Stimulated activated CD4-positive, alpha-beta T cell treated with anti-CD3 and anti-CD28 coated beads, Interleukin-12 subunit alpha, Interleukin-12 subunit beta, amount 100 ng/mL, for 24 hours (primary cell): Measurements from ENCODE around the gene FGF3.

ENCODE experiments used
- DNase-seq, 2 experiments: peaks; one replicate each; pipeline ENCODE4 v3.0.0-alpha.2; 2020; ENCODE audit warnings: low read depth in 2 of 2

The FGF3 gene

GRCh38 chr11:69825037-69825834 is 6.0 kb upstream of the FGF3 start:
- DNase-seq = no peak

- no peak for DNase-seq
Measured at GRCh38 chr11:69823641-69824265, 4.5 kb upstream of the FGF3 start.

GRCh38 chr11:69822676-69823494 is 3.7 kb upstream of the FGF3 start:
- no peak for DNase-seq

- no peak for DNase-seq
Measured at GRCh38 chr11:69821511-69822040, 2.4 kb upstream of the FGF3 start.

DNA sequence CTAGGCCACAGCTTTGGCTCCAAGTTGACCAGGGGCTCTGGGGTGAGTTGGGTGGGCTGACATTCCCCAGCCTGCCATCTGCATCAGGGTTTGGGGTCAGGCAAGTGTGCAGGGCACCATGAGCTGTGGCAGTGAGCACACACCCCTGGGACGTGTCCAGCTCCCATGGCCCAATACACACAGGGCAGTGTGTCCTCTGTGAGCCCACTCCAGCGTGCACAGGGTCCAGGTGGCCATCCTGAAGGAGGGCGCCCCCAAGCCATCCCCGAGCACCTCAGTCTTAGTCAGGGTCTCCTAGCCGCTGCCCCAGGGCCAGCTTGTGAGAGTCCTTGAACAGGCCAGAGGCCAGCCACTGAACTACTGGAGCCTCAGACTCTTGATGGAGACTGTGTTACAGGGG is 1.2 kb upstream of the FGF3 start:
- DNase-seq = no peak

DNA sequence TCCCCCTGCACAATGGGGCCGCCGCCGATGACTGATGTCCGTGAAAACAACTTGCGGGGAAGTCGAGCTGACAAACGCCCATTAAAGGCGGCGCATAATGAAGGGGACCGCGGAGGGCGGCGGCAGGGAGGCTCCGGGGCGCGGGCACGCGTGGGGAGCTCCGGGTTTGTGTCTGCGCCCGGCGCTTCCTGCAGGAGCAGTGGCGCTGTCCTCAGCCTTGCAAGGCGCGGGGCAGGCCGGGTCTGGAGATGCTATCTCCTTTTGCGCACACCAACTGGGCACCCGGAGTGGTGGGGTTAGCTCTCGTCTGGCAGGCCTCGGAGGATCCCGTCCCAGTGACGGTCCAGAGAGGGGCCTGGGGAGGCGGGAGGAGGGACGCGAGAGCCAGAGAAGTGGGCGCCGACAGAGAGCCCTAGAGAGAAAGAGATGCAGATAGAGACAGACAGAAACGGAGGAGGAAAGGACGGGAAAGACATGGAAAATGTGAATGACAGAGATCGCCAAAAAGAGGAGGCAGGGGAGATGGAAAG is 390 bp upstream of the FGF3 start:
- no peak for DNase-seq

DNA sequence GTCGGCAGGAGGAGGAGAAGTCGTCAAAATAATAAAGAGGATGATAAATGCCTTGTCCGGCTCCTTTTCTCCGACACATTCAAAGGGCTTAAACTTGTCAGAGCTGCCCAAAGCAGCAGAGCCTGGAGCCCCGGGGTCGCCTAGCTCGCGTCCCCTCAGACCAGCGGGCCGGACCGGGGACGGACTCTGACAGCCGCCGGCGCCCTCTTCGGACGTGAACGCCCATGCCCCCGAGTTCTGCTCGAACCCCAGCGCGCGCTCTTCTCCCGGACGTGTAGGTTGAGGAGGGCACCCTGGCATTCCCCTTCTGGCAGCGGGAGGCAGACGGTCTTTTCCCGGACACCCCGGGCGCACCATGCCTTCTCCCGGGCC is 999 bp downstream of the FGF3 start:
- DNase-seq = no peak

GRCh38 chr11:69817265-69818230 is 1.7 kb downstream of the FGF3 start:
- no peak for DNase-seq

DNA sequence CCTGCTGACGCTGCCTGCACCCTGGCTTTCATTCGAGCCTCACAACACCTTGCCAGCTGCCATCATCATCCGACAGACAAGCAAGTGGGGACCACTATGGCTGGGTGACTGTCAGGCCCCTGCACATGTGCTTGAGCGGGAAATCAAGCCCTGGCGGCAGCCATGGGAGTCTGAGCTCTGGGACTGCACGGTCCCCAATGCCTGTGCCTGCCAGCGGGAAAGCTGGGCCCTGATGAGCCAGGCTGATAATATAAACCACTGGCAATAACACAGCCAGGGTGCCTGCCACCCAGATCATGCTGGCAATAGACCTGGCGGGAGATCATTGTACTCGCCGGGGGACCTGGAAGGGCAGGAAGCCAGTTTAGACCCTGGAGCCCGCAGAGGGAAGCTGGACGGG is 2.5 kb downstream of the FGF3 start:
- DNase-seq = no peak

- no peak for DNase-seq
Measured at GRCh38 chr11:69815973-69816372, 3.2 kb downstream of the FGF3 start.

DNA sequence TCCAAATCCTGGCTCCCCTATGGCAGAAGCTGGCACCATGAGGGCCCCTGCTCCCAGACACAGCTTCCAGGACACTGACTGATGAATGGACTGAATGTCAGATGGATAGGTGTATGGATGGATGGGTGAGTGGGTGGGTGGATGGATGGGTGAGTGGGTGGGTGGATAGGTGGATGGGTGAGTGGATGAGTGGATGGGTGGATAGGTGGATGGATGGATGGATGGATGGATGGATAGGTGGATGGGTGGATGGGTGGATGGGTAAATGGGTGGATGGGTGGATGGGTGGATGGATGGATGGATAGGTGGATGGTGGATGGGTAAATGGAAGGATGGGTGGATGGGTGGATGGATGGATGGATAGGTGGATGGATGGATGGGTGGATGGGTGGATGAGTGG is 4.3 kb downstream of the FGF3 start:
- DNase-seq = no peak

- DNase-seq = no peak
Measured at GRCh38 chr11:69814411-69814810, 4.8 kb downstream of the FGF3 start.

DNA sequence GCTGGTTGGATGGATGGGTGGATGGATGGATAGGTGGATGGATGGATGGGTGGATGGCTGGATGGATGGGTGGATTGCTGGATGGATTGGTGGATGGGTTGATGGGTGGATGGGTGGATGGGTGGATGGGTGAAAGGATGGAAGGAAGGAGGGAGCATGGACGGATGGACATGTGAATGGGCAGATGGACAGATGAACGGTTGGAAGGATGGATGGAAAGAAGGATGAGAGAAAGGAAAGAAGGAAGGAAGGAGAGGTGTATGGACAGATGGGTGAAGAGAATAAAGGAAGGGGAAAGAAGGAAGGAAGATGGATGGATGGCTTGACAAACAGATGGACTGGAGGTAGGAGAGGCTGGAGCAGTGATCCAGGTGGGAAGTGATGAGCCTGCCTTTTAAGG is 5.4 kb downstream of the FGF3 start:
- no peak for DNase-seq

- no peak for DNase-seq
Measured at GRCh38 chr11:69812946-69813345, 6.3 kb downstream of the FGF3 start.

DNA sequence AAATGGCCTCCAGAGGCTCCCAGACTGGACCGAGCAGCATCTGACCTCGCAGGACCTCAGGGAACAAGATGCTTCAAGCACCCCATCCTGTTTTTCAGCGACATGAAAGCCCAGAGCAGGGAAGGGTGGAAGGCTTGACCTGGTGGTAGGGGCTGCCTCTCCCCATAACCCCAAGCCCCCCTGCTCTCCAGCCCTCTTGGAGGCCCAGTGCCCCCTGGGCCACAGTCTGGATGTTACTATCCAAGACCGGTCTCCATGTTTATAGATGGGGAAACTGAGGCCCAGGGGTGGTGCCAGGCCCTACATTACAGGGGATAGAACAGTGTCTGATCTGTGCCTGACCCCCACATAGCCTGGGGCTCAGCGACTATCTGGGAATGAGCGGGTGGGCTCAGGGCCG is 7.0 kb downstream of the FGF3 start:
- no peak for DNase-seq

DNA sequence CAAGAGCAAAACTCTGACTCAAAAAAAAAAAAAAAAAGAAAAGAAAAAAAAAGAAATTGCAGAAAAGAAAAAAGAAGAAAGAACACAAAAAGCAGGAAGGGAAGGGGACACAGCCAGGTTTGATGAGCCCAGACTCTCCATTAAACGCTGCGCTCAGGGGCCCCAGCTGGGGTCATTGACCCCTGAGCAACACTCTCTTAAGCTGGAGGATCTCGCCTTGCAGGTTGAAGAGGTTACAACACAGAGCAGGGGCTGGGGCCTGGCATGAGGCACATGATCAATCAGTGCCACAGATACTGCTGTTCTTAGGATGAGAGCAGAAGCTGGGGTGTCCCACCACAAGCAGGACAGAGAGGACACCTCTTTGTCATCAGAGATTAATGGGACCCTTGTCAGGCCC is 7.8 kb downstream of the FGF3 start:
- no peak for DNase-seq

DNA sequence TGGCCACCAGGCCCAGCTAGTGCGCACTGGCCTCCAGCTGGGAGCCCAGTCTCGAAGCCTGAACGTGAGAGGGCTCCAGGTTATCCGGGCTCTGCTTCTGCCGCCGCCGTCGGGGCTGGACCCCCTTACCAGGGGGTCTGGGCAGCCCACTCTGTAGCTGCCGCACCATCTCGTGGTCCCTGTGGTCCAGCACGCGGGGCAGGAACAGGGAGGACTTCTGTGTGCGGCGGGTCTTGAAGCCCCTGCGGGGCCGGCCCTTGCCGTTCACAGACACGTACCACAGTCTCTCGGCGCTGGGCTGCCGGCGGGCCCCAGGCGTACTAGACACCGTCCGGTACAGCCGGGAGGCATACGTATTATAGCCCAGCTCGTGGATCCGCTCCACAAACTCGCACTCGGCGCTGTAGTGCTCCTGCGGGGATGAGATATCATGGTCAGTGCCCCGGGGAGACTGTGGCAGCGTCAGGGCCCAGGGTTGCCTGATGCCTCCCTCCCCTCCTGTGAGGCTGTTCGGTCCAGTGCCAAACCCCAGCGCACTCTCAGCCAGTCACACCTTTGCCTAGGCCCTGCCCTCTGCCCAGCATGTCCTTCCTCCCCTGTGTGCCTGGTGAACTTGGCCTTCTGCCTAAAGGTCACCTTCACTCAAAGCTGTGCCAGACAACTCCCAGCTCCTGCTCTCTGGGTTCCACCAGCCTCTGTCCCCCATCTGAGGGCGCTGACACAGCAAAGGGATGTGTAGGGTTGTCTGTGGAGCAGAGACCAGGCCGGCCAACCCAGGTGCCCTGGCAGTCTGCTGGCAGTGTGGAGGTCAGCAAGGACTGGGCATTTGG is 8.7 kb downstream of the FGF3 start:
- no peak for DNase-seq

GRCh38 chr11:69808667-69809086 is 10.5 kb downstream of the FGF3 start:
- DNase-seq = no peak

GRCh38 chr11:69807106-69807815 is 12.0 kb downstream of the FGF3 start:
- no peak for DNase-seq
